H1 (cell line): ENCODE results near the gene RFPL2. TPM values are rescaled to one million over a fixed set of nuclear protein-coding genes. Genes with fewer than 3 reads are reported as not detected.
A peak's percentile ranks its signal among the peaks of the same experiment; 100 is the strongest.

ENCODE experiments used
- CTCF ChIA-PET: fragments of 300-600 bp; sonication (Branson Sonifier 250); formaldehyde crosslinking; loops from one replicate; lab custom pipeline; 2021; ENCODE audit not compliant: partially characterized antibody; lab: Charles Lee
- POLR2A ChIA-PET: fragments of 300-600 bp; sonication (Branson Sonifier 250); formaldehyde crosslinking; loops from one replicate; lab custom pipeline; 2021; ENCODE audit warnings: inconsistent platforms; ENCODE audit not compliant: partially characterized antibody; lab: Charles Lee
- DNase-seq, 2 experiments: peaks; one replicate each; pipeline versions ENCODE4 v3.0.0 to v3.0.0-alpha.2; 2010 to 2022; ENCODE audit warnings: low spot score in 2 of 2, low read depth in 1 of 2, mixed read lengths in 1 of 2
- FAIRE-seq: peaks from 2 replicates; lab custom pipeline; 2011; peaks lifted over from hg19 to GRCh38; lab: Jason Lieb, UNC
- H2AFZ ChIP-seq: 2 replicates; pipeline ENCODE4 v1.8.1; 2012; ENCODE audit warnings: low read length, inconsistent platforms
- H2AK5ac ChIP-seq: 2 replicates; pipeline ENCODE4 v1.6.1; 2013; ENCODE audit warnings: low read depth, low read length
- H2BK120ac ChIP-seq: replicated peaks from 2 replicates; pipeline ENCODE3; 2013; ENCODE audit warnings: low read depth, low read length, inconsistent platforms
- H2BK12ac ChIP-seq: 2 replicates; pipeline ENCODE4 v1.6.1; 2013; ENCODE audit warnings: low read depth, low read length
- H2BK15ac ChIP-seq: 2 replicates; pipeline ENCODE4 v1.6.1; 2013; ENCODE audit warnings: low read length
- H2BK20ac ChIP-seq: 2 replicates; pipeline ENCODE4 v1.6.1; 2013; ENCODE audit warnings: low read length
- H2BK5ac ChIP-seq: 2 replicates; pipeline ENCODE4 v1.6.1; 2013; ENCODE audit warnings: low read depth, low read length
- H3K14ac ChIP-seq: 2 replicates; pipeline ENCODE4 v1.6.1; 2013; ENCODE audit warnings: inconsistent platforms; ENCODE audit not compliant: insufficient read length
- H3K18ac ChIP-seq: 2 replicates; pipeline ENCODE4 v1.6.1; 2013; ENCODE audit warnings: low read length; ENCODE audit errors: extremely low read depth
- H3K23ac ChIP-seq: 2 replicates; pipeline ENCODE4 v1.6.1; 2013; ENCODE audit warnings: inconsistent platforms; ENCODE audit not compliant: insufficient read length
- H3K23me2 ChIP-seq: 2 replicates; pipeline ENCODE4 v1.6.1; 2013; ENCODE audit warnings: low read depth, low read length
- H3K27ac ChIP-seq: 2 replicates; pipeline ENCODE4 v1.6.1; 2011; ENCODE audit warnings: low read depth, low read length, inconsistent platforms
- H3K27me3 ChIP-seq, 4 experiments: replicated peaks in 1 of 4; 1 replicate in 1 of 4; 2 replicates in 3 of 4; pipeline versions ENCODE4 v1.6.1 to v1.8.1; 2011 to 2013; ENCODE audit warnings: low read length in 3 of 4, mild to moderate bottlenecking in 3 of 4, inconsistent platforms in 2 of 4, mixed read lengths in 2 of 4, moderate library complexity in 1 of 4; ENCODE audit not compliant: control insufficient read depth in 3 of 4, insufficient read depth in 3 of 4; ENCODE audit errors: extremely low read depth in 1 of 4
- H3K36me3 ChIP-seq, 4 experiments: 2 replicates each; pipeline versions ENCODE4 v1.6.1 to v1.8.1; 2011 to 2013; ENCODE audit warnings: mild to moderate bottlenecking in 4 of 4, low read length in 3 of 4, moderate library complexity in 2 of 4, control low read depth in 1 of 4, inconsistent platforms in 1 of 4; ENCODE audit not compliant: insufficient read depth in 4 of 4, control insufficient read depth in 2 of 4
- H3K4ac ChIP-seq: replicated peaks from 2 replicates; pipeline ENCODE3; 2013; ENCODE audit warnings: low read length, low read depth, mixed read lengths, inconsistent platforms; ENCODE audit not compliant: insufficient read length
- H3K4me1 ChIP-seq, 4 experiments: replicated peaks in 1 of 4; 1 replicate in 1 of 4; 2 replicates in 3 of 4; pipeline versions ENCODE4 v1.6.1 to v1.8.1; 2011 to 2013; ENCODE audit warnings: low read length in 3 of 4, inconsistent platforms in 2 of 4, mixed read lengths in 1 of 4; ENCODE audit not compliant: insufficient read depth in 4 of 4, control insufficient read depth in 3 of 4
- H3K4me2 ChIP-seq, 2 experiments: 2 replicates each; pipeline versions ENCODE4 v1.6.1 to v1.8.1; 2011 to 2013; ENCODE audit warnings: low read depth in 2 of 2, low read length in 2 of 2, control low read depth in 1 of 2, inconsistent platforms in 1 of 2, mild to moderate bottlenecking in 1 of 2; ENCODE audit not compliant: insufficient read depth in 1 of 2
- H3K4me3 ChIP-seq, 4 experiments: fragments of 200-600, 300-600 bp in 1 of 4; sonication (generic), shearing (Covaris generic), sonication (Bioruptor Twin) in 1 of 4; 2 replicates each; pipeline versions ENCODE4 v1.5.1 to v1.8.1; 2011 to 2016; ENCODE audit warnings: low read length in 4 of 4, low read depth in 3 of 4, control low read depth in 2 of 4, inconsistent platforms in 2 of 4, mild to moderate bottlenecking in 2 of 4, mixed read lengths in 1 of 4, moderate library complexity in 1 of 4; ENCODE audit not compliant: insufficient read depth in 2 of 4; ENCODE audit errors: extremely low read depth in 1 of 4
- H3K56ac ChIP-seq: replicated peaks from 2 replicates; pipeline ENCODE3; 2013; ENCODE audit warnings: low read depth, mild to moderate bottlenecking, mixed read lengths, low read length, inconsistent platforms; ENCODE audit not compliant: insufficient read length
- H3K79me1 ChIP-seq: 2 replicates; pipeline ENCODE4 v1.6.1; 2013; ENCODE audit warnings: low read depth, low read length, control low read depth
- H3K79me2 ChIP-seq, 2 experiments: 2 replicates each; pipeline versions ENCODE4 v1.6.1 to v1.8.1; 2012 to 2013; ENCODE audit warnings: low read length in 2 of 2, mild to moderate bottlenecking in 2 of 2, inconsistent platforms in 1 of 2; ENCODE audit not compliant: insufficient read depth in 2 of 2, control insufficient read depth in 1 of 2
- H3K9ac ChIP-seq, 4 experiments: replicated peaks in 1 of 4; 1 replicate in 1 of 4; 2 replicates in 3 of 4; pipeline versions ENCODE4 v1.6.1 to v1.8.1; 2011 to 2013; ENCODE audit warnings: low read depth in 3 of 4, low read length in 3 of 4, control low read depth in 2 of 4, mild to moderate bottlenecking in 2 of 4, moderate library complexity in 2 of 4, inconsistent platforms in 1 of 4; ENCODE audit errors: extremely low read depth in 1 of 4
- H3K9me3 ChIP-seq, 2 experiments: 2 replicates each; pipeline versions ENCODE4 v1.6.1 to v1.8.1; 2012 to 2013; ENCODE audit warnings: mild to moderate bottlenecking in 2 of 2, moderate library complexity in 2 of 2, control low read depth in 1 of 2, inconsistent platforms in 1 of 2, low read depth in 1 of 2, low read length in 1 of 2, mixed read lengths in 1 of 2; ENCODE audit not compliant: insufficient read depth in 2 of 2
- H4K20me1 ChIP-seq, 2 experiments: replicated peaks in 1 of 2; 2 replicates each; pipeline versions ENCODE3 to v1.8.1; 2011 to 2013; ENCODE audit warnings: inconsistent platforms in 2 of 2, low read length in 2 of 2, mild to moderate bottlenecking in 1 of 2; ENCODE audit not compliant: insufficient read depth in 2 of 2, control insufficient read depth in 1 of 2
- H4K5ac ChIP-seq: 2 replicates; pipeline ENCODE4 v1.6.1; 2013; ENCODE audit warnings: low read length, low read depth, mixed read lengths, inconsistent platforms; ENCODE audit not compliant: insufficient read length
- H4K8ac ChIP-seq: 2 replicates; pipeline ENCODE4 v1.8.0; 2013; ENCODE audit warnings: mild to moderate bottlenecking, moderate library complexity, low read length, inconsistent platforms; ENCODE audit not compliant: insufficient read depth; ENCODE audit errors: extremely low read depth
- H4K91ac ChIP-seq: replicated peaks from 2 replicates; pipeline ENCODE3; 2013; ENCODE audit warnings: low read length, mixed read lengths, inconsistent platforms; ENCODE audit not compliant: insufficient read length
- ASH2L ChIP-seq: fragments of 200-600, 300-600 bp; sonication (generic); IDR thresholded peaks from one replicate; pipeline ENCODE4 v1.7.1; 2017; ENCODE audit warnings: low read length
- CTBP2 ChIP-seq: IDR thresholded peaks from 2 replicates; pipeline ENCODE4 v1.7.0; 2011; ENCODE audit warnings: borderline replicate concordance, mild to moderate bottlenecking, moderate library complexity, mixed read lengths, low read length; ENCODE audit not compliant: insufficient read depth, insufficient read length
- E2F6 ChIP-seq: IDR thresholded peaks from 2 replicates; pipeline ENCODE4 v1.6.1; 2012; ENCODE audit warnings: inconsistent platforms
- EZH2 ChIP-seq: fragments of 200-600 bp; sonication (generic); IDR thresholded peaks from 2 replicates; pipeline ENCODE4 v1.7.1; 2012; ENCODE audit warnings: low read depth, mild to moderate bottlenecking, moderate library complexity, low read length, inconsistent platforms; ENCODE audit not compliant: severe bottlenecking
- HDAC2 ChIP-seq, 2 experiments: fragments of 300-600 bp in 1 of 2; sonication (generic) in 1 of 2; IDR thresholded peaks; 2 replicates each; pipeline ENCODE4 v1.6.1; 2011 to 2012; ENCODE audit warnings: low read depth in 2 of 2, low read length in 2 of 2, mild to moderate bottlenecking in 2 of 2, moderate library complexity in 2 of 2, borderline replicate concordance in 1 of 2, inconsistent platforms in 1 of 2
- MAFK ChIP-seq: IDR thresholded peaks from 2 replicates; pipeline ENCODE4 v1.6.1; 2012; ENCODE audit warnings: low read depth, mild to moderate bottlenecking, improper control_type of control experiment, low read length
- SUZ12 ChIP-seq: fragments of 200-600 bp; sonication (generic); IDR thresholded peaks from 2 replicates; pipeline ENCODE4 v1.6.1; 2012; ENCODE audit warnings: mild to moderate bottlenecking, inconsistent platforms, low read length, moderate library complexity, mixed read lengths
- TEAD4 ChIP-seq: IDR thresholded peaks from 2 replicates; pipeline ENCODE4 v1.6.1; 2012; ENCODE audit warnings: low read depth, low read length, inconsistent platforms, mixed read lengths
- WGBS, 2 experiments: shearing (Covaris generic) in 1 of 2; methylation state at CpG; one replicate each; pipeline versions ENCODE4 v1.1.6 to v1.1.7; 2013 to 2015; ENCODE audit warnings: low lambda C conversion rate in 2 of 2, mixed read lengths in 2 of 2, inconsistent platforms in 1 of 2, low coverage in 1 of 2, missing lambda C conversion rate in 1 of 2; ENCODE audit not compliant: insufficient replicate concordance in 2 of 2, insufficient coverage in 1 of 2, insufficient read length in 1 of 2; ENCODE audit errors: extremely low coverage in 1 of 2, missing lambda C conversion rate in 1 of 2; 5-methylcytosine and 5-hydroxymethylcytosine counted together
- polyA plus RNA-seq, 7 experiments: library from polyadenylated mRNA; depleted of rRNA in 3 of 7; stranded (reverse) in 5 of 7; unstranded in 2 of 7; fragments of >200 nt in 5 of 7; fragments of 200-250 nt in 2 of 7; gene quantifications; 1 replicate in 5 of 7; 2 replicates in 1 of 7; 4 replicates in 1 of 7; pipeline versions ENCODE4 v1.2.1 to v1.2.3, GENCODE V29; 2011 to 2013; ENCODE audit warnings: missing spikeins in 2 of 7, mixed read lengths in 2 of 7
- total RNA-seq: library from RNA; stranded (reverse); fragmentation: NEBNext Ultra II Directional; extraction: Animal tissue kit (Norgen Biotek cat#: 25700); gene quantifications from 2 replicates; pipeline ENCODE4 v1.2.1, GENCODE V29; 2021

Gene RFPL2
- total and polyA plus RNA-seq, 2 of the 8 experiments (the other 6 are each of a cell fraction or from before 2014, with no cell fraction given): 0.15 to 0.19 TPM

DNA sequence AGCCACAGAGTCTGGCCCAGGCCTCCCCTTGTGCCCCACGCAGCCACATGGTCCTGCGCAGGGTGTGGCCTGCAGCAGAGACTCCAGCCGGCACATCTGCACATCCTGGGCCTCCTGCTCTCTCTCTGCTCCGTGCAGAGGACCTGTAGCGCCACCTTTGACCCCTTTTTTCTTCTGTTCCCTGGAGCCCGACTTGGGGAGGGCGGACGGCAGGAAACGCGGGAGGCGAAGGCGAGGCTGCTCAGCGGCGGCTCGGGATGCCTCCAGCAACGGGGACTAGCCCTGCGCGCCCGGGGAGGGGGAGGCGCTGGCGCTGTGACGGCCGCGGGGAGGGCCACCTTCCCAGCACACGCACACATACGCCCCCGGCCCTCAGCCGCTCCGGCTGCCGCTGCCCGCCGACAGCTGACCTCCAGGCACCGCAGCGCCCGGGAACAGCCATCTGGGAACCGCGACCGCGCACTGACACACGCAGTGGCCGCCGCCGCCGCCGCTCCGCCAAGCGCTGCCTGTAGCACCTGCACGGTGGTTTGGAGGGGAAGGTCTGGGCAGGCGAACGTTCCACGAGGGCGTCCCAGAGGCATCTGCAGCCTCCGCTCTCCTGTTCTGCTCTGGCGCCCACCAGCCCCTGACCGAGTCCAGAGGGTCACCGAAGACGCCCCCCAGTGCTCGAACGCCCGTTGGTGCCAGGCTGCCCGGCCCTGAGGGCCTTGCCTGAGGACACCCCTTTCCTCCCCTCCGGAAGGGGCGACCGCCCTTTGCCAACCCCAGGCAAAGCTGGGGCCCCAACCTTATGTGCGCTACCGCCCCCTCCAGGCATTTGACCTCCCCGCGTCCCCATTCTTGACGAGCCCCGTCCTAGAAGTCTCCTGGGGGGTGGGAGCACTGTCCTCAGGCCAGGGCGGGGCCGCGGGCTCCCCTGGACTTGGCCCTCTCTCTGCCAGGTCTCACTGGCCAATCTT lies 28.9 kb downstream of the RFPL2 start:
- 9% methylated on average over 59 of the region's 73 CpGs; no CpG with 5 or more reads in 1 of the 2 experiments for WGBS, 2 experiments
- peak overlapping the region; percentile 83; the same call in 1 of the 2 replicates for H2AFZ ChIP-seq
- no peak overlapping the region for H2BK120ac ChIP-seq
- H4K91ac ChIP-seq: peak overlapping the region; percentile 65
- peaks cover 0 to 2% of the 10 kb centered on the region in 2 experiments for H4K20me1 ChIP-seq
- H3K23ac ChIP-seq: no peak overlapping the region
- H2AK5ac ChIP-seq: no peak overlapping the region
- FAIRE-seq (no peak), DNase-seq (peak in 1 of 2 experiments; percentile 80)
- H4K5ac ChIP-seq: no peak overlapping the region
- H3K14ac ChIP-seq: no peak overlapping the region
- peak overlapping the region; percentile 60 for H3K18ac ChIP-seq
- H3K27me3 ChIP-seq: peaks cover 0 to 28% (median 21%) of the 10 kb centered on the region in 4 experiments; a peak in 6 of 7 replicates
- no peak overlapping the region for H3K4ac ChIP-seq
- H3K9ac ChIP-seq: no peak overlapping the region
- ChIA-PET CTCF (interaction anchor here (0.5 to 1.9 kb wide), 6 partner anchors 10 to 205 kb away, joined by 3 to 6 read pairs (median 4); no protein-coding TSS in a partner anchor), POLR2A (interaction anchor here (0.6 kb wide), 1 partner anchor 53 kb away, joined by 3 read pairs; no protein-coding TSS in a partner anchor)
- peak overlapping the region; percentile 71 for H4K8ac ChIP-seq
- H3K4me3 ChIP-seq: peak overlapping the region; percentile 17 to 55 (median 32)
- no peak overlapping the region for H2BK12ac ChIP-seq
- no peak overlapping the region for H3K27ac ChIP-seq
- H2BK5ac ChIP-seq: no peak overlapping the region
- no peak overlapping the region for H3K56ac ChIP-seq
- peak overlapping the region; percentile 95; the same call in 1 of the 2 replicates for H2BK15ac ChIP-seq
- peak overlapping the region; percentile 65 to 91 for H3K4me2 ChIP-seq
- H2BK20ac ChIP-seq: no peak overlapping the region; the same call in 1 of the 2 replicates
- no peaks in the 10 kb centered on the region for H3K79me1 ChIP-seq
- H3K9me3 ChIP-seq: no peaks in the 10 kb centered on the region
- H3K4me1 ChIP-seq: peaks cover 0 to 13% (median 0%) of the 10 kb centered on the region in 4 experiments; a peak in 4 of 7 replicates
- no peaks in the 10 kb centered on the region for H3K36me3 ChIP-seq
- H3K79me2 ChIP-seq: no peaks in the 10 kb centered on the region
- H3K23me2 ChIP-seq: peaks cover 5% of the 10 kb centered on the region; the same call in 1 of the 2 replicates
- TF ChIP-seq E2F6 (peak; percentile 85), ASH2L (peak; percentile 42), HDAC2 (IDR thresholded peaks at IDR 0.05; ENCODE audit: borderline replicate concordance in 1 of 2, low read depth in 2 of 2, low read length in 2 of 2) (no peak), SUZ12 (peak; percentile 54; the same call in 1 of the 2 replicates), MAFK (no peak), CTBP2 (peak; percentile 21), TEAD4 (0 out of 2 replicates have a peak, but pooled peaks have one; percentile 19), EZH2 (peak; percentile 28)
